ENCODE results near the gene CYSLTR2.

CYSLTR2 gene, protein sequence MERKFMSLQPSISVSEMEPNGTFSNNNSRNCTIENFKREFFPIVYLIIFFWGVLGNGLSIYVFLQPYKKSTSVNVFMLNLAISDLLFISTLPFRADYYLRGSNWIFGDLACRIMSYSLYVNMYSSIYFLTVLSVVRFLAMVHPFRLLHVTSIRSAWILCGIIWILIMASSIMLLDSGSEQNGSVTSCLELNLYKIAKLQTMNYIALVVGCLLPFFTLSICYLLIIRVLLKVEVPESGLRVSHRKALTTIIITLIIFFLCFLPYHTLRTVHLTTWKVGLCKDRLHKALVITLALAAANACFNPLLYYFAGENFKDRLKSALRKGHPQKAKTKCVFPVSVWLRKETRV

DNA sequence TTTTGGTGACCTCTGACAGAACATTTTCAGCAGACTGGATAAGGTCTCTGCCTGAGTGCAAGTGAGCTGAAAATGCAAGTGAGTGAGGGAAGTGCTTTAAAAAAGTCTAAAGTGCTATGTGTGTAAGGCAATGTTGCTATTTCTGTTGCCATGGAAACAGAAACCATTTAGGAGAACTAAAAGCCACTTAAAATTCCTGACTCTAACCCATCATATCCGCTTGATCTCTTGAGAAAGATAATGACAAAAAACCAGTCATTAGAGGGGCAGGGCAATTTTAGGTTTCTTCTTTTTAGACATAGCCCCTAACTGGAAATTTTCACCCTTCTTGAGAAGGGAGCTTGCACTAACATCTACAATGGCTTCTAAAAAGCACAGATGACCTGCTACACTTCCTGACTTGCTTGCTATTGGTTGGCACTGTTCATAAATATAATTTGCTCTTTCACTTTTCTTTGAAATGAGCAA lies at the start of gene CYSLTR2:
TSS of gene CYSLTR2 (plus strand) at position 458 of the 468 bp plus-strand sequence. CDS start 52,889 bp downstream, outside the sequence.
- no peak for DNase-seq

DNA sequence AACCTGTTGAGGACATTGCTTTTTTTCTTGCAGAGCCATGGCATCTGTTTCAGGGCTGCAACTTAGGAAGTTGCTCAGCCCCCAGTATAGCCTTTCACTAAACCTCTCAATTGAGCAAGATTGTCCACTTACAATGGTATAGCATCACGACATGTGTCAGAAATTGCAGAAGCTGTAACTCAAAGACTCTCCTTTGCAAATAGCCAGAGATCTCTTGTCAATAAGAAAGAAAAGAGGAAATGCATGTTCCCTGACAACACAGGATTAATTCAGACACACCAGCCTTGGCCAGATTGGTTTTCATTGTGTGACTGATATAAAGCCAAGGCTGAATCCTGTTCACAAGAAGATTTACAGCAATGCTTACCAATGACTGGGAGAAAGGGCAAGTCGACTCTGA lies 38.7 kb upstream of the CYSLTR2 start:
- no peak for DNase-seq

DNA sequence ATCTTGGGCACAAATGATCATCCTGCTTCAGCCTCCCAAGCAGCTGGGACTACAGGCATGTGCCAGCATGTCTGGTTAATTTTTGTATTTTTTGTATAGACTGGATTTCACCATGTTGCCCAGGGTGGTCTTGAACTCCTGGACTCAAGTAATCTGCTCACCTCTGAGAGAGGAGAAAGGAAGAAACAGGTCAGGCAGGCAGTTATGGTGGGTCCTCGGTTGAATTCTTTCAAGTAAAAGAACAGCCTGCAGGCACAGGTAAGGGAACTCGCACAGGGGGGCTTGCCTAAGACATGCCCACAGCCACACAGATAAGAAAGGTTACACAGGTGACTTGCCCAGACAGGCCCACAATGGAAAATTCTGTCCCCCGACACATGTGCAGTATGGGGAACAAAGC lies 34.8 kb upstream of the CYSLTR2 start:
- DNase-seq: no peak

DNA sequence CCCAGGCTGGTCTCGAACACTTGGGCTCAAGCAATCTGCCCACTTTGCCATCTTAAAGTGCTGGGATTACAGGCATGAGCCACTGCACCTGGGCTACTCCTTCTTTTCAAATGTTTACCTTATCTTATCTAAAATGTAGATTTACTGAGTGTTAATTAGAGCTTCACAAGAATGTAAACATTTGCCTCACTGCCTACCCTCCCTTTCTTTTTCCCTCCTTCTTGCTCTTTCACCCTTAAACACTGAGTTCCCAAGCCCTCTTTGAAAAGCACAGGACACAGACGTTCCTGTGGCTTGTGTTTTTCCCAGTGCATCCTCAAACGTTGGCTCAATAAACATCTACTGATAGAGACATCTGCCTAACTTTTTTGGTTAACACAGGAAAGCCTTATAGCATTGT lies 32.7 kb upstream of the CYSLTR2 start:
- DNase-seq: no peak

DNA sequence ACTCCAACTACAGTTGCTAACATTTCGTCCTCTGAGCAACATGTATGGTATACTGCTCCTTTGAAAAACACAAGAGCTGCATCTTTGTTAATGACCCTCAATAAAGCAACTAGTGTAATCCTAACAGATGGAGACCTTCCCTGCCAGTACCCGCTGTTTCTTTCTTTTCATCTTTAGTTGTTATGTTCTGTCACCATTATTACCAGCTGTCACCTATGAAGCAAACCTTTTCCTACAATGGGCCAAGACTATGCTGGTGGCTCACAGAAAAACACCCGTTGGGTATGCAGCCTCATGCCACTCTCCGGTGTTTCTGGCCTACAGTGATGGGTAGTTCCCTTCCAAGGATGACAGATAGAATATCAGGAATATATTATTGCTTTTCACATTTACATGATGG lies 29.7 kb upstream of the CYSLTR2 start:
- DNase-seq: peak in 1 of 14 donors; percentile 76

DNA sequence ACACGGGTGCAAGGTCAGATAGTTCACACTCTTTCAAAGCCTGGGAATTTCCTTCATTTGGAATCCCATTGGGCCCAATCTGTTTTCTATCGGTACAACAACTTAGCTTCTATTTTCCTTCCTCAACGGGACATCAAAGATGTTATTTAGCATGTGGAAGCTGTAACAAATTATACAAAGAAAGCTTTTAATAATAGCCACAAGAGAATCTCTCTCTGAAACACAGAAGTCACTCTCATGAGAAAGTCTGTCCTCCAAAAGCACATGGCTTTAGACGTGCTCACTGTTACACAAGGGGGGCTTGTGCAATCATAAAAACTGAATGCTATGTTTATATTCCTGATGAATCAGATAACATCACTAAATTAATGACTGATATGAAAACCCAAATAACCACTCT lies 28.9 kb upstream of the CYSLTR2 start:
- DNase-seq: no peak

DNA sequence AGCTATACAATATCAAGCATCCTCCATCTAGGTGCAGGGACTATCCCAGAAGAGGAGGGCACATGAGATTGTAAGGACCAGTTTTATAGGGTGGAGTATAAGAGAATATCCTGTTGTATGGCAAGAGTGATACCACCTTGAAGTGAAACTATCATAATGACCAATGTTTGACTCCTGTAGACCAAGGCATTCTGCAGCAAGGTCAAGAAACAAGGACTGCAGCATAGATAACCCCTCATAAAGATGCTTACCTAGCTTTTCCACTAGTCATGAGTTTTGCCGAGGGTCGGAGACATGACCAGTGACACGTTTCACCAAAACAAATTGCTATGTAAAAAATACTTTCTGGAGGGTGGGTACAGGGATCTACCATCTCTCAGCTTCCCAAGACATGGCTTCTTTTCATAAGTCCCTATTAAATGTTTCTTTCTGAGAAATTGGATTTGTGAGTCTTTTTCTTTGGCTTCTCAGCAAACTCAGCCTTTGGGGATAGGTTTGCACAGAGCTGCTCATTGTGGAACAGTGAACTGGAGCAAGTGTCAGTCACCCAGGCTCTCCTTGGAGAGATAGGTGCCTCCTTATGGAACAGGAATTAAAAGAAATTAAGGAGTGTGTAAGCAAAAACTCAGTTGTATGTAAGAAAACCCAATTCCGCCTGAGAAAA lies 28.2 kb upstream of the CYSLTR2 start:
- DNase-seq: no peak

DNA sequence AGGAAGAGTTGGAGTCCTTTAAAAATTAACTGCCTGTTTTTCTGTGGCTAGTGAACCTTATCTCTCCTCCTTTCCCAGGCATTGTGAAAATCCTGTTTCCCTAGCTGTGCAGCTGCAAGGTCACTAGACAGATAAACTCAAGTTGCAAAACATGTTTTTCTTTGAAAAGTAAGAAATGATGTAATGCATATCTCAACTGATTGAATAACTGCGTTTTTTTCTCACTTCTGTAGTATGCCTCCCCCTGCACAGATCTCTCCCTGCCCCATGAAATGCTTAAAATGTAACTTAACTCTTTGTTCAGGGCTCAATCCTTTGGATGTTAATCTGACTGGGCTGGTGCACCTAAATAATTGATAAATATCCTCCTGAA lies 27.7 kb upstream of the CYSLTR2 start:
- no peak for DNase-seq

DNA sequence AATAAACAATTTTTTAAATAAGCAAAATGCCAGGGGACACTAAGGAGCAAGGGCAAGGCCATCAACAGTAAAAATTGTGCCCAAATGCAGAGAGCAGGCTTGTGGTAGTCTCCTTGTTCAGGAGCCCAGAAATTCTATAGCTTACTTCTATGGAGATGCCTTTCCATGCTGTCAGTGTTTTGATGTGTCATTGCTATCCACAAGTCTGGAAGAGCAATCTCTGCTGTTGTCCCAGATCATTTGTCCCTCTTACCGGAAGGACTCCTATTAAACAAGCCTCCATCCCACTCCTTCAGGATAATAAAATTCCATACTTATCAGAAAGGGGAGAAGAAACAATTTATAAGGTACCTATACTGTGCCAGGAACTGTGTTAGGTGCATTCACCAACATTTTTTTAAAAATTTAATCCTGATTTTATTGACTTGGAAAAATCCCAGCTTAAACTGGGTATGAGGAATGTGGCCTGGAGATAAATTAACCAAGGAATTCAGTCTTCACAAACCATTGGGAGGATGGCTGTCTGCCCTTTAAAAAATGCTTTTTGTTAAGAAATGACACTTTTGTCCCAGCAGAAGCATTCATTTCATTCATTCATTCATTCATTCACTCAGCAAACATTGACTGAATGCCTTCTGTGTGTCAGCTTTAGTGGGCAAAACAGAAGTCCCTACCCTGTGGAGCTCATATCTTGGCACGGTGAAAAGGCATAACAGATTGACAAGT lies 26.8 kb upstream of the CYSLTR2 start:
- DNase-seq: no peak

DNA sequence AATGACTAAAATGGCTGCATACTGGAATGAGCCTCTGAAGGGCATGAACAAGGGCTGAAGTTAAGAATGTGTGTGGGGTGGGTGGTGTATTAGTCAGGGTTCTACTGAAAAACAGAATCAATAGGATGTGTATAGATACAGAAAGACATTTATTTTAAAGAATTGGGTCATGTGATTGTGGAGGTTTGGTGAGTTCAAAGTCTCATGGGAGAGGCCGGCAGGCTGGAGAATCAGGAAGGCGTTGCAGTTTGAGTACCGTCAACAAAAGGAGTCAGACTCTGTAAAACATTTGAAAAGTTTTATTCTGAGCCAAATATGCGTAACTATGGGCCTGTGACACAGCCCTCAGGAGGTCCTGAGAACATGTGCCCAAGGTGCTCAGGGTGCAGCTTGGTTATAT lies 24.5 kb upstream of the CYSLTR2 start:
- no peak for DNase-seq

DNA sequence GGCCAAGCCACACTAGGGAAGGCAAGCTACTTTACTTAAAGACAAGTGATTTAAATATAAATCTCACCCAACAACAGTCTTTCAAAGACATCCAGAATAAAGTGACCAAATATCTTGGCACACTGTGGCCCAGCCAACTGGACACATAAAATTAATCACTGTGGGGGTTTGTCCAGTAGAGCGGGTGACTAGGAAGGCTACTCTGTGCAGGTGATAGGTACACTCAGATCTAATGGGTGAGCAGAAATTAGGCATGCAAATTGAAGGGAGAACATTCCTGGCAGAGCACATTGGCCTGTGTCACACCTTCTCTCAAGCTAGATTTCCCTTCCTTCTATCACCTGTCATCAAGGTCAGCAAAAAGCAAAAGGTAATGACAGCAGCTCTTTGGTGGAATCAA lies 23.4 kb upstream of the CYSLTR2 start:
- peak in 1 of 14 donors; percentile 10 for DNase-seq

DNA sequence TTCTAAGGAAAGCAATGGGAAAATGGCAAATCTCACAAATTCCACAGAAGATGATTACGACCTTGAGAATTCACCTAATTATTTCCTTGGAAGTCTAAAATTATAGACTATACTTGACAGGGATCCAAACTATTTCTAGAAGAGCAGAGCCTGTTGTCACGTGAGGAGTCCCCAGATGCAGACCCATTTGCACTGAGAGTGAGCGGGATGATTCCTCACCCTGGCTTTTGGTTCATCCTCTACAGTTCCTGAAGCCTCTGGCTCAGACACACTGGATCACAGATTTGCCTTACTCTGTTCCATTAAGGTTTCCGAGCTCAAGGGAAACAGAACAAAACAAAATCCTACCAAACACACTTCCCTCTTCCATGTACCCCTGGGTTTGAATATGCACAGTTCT lies 23.0 kb upstream of the CYSLTR2 start:
- no peak for DNase-seq

DNA sequence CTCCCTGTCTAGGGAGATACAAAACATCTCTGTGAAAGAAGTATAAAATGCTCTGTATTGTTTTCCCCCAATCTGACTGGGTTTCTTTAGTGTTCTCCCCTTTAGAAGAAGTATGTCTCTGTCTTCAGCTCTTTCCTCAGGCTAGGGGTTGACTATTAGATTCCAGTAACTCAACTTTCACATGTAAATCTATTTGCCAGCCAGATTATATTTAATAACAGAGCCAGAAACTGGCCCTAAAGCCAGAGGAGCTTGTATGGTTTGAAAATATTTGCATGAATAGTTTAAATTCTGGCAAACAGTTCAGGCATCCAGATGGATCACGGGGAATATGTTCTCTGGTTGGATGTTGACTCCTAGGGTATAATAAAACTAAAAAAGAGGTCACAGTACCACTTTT lies 22.3 kb upstream of the CYSLTR2 start:
- peak in 1 of 14 donors; percentile 6 for DNase-seq

DNA sequence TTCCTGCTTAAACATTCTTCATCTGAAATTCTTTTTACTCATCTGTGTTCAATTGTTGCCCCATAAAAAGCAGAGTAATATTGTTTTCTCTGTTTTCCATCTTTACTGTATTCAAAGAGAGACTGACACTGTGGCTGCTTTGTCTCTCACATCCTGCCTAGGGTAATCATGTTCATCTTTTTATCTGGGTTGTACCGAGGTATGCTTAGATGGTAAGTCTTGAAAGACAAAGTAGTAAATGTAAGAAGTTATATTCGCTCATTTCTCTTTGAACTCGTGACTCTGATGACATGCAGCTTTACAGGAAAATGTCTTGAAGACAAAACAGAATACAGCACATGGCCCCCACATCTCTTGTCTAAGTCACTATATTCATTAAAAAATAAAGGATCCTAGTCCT lies 20.0 kb upstream of the CYSLTR2 start:
- DNase-seq: no peak

DNA sequence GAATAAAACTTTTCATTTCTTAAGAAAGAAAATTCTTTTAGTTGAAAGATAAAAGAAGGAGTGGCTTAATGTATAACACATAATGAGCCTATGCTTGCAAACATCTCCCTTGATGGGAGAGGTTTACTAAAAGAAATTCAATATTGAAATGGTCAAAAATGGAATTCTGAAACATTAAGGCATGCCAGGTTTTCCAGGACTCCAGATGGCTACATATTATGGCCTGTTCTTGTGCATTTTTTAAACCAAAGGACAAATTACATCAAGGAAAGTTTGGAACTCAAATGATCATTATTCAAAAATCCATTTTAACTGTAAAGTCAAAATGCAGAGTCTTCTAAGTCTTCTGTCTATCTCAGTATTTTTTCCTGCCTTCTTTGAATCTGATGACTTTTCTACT lies 19.1 kb upstream of the CYSLTR2 start:
- DNase-seq: no peak

DNA sequence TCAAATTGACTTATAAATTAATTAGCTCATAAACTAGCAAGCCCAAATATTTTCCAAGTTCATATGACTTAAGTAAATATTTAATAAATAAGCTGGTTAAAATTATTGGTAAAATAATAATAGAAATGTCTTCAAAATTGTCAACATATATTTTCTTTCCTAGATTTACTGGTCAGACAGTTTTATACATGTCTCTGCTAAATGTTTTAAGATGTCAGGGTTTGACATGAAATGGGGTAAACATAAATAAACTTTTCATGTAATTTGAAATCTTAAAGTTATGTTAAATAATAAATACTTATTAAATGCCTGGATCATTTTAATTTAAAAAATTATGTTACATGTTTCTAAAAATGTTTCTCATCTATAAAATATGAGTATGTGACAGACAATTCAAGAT lies 18.3 kb upstream of the CYSLTR2 start:
- no peak for DNase-seq

DNA sequence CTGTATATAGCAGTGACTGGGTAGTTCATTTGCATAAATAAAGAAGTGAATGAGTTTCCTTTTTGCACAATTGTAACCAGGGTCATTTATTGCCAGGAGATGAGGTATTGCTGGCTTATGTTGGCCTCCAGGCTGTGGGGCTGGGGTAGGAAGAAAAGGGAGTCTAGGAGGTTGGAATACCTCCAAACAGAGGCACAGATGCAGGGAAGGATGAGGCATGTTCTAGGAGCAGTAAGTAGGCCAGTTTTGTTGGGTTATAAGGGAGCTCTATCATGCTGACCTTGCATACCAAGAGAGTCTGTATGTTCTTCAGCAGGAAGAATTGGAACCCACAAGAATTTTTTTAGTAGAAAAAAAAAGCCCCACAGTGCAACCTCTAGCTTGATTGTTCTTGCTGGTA lies 17.2 kb upstream of the CYSLTR2 start:
- DNase-seq: no peak

DNA sequence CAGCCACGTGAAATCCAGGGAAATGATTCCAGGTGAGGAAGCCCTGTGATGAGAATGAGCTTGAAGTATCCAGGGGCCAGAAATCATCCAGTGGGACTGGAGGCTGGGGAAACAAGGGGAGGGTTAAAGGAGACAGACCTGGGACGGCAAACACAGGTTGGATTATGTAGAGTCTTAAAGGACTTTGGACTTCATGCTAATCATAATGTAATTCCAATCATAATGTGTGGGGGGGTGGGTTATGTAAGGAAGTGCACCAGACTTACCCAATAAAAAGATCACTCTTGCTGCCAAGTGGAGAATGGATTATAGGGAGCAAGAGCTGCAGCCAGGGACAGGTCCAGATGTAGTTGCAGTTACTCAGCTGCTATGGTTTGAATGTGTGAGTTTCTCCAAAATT lies 16.1 kb upstream of the CYSLTR2 start:
- DNase-seq: no peak

DNA sequence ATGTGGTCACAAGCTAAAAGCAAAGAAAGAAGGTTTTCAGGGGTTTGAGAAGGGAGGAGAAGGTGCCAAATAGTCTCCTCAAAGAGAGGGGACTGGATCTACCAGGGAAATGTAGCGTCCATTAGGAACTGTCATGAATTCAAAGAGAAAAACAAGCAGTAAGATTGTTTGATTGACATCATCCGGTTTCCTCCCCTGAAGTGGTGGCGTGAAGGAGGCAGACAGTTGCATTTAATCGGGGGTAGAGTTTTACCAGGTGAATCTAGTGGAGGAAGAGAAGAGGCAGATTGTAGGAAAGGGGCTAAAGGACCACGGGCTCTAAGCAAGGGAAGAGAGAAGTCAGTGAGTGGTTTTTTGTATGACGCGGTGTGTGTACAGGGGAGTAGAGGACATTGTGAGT lies 13.0 kb upstream of the CYSLTR2 start:
- no peak for DNase-seq

DNA sequence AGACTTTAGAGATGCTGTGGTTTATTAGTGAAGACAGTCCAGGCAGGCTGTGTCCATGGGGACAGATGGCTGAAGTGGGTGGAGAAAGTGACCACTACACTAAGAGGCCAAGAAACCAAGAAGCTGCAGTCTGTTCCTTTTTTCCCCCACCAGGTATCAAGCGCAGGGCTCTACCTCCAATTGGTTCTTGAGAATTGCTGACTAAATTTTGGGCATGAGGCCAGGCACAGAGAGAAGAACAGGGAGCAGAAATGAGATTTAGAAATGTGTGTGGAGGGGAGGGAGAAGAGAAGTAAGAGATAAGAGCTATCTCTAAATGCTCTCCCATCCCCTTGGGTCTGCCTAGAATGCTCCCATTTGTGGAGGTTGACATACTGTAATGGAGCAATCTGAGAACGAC lies 12.3 kb upstream of the CYSLTR2 start:
- peak in 1 of 14 donors; percentile 30 for DNase-seq

DNA sequence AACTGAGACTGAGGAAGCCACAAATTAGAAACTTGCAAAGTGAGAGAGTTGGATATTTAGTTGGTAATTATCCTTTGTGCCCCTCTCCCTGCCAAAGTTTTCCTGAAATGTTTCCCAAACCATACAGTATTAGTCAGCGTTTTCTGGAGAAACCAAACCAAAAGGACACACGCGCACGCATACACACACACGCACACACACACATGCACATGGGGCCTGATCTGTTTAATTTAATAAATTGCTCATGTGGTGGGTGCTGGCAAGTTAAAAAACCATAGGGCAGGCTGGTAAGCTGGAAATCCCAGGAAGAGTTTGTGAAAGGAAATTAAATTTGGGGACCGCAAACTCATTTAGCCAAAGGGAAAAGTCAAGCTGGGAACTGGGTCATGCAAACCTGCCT lies 11.7 kb upstream of the CYSLTR2 start:
- no peak for DNase-seq

DNA sequence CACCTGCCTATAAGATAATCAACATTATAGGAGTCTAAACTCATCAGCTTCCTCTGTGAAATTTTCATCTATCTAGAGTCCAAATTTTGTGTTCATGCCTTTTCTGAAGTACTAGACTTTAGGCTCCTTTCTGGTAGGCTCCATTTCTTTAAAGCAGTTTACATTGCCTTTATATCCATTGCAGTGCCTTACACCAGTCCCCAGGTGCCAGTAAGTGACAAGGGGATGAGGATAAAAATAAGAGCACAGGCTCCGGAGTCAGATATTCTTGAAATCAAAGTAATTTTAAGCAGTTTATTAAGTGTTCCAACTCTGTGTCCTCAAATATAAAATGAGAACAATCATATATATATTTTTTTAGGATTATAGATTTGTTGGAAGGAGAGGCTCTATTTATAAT lies 10.6 kb upstream of the CYSLTR2 start:
- DNase-seq: no peak

DNA sequence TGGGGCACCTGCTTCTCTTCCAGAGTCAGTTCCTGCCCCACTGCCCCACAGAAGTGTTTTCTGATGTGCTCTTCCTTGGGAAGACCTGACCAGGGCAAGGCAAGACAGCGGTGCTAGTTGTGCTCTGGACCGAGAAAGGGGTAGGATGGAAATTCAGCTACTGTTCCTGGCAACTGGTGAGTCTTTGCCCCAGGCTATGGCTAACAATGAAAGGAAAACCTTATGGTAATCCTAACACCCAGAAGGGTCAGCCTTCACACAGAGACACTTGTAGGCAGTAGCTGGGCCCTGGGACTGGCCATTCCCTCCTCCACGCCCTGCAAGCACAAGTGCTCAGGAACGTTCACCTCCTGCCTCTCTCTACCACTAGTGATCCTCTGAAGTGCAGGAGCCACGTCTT lies 9.6 kb upstream of the CYSLTR2 start:
- DNase-seq: no peak

DNA sequence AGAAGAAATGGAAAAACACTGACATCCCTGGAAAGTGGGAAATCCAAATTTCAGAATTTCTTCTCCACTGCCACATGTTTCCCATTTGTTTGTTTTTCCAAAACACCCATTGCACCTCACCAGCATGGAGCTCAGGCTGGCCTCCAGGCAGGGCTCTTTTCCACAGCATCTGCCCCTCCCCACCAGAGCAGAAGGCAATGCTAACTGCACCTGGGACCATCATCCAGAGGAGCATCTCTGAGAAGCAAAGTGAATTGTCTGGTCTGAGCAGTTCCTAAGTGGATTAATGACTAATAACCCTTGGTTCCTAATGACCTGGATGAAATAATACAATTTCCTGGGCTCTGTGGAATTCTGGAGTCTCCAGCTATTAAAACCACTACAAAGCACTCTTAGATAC lies 8.8 kb upstream of the CYSLTR2 start:
- DNase-seq: no peak
